HG03520 (cell line): ENCODE results near the gene SLC35E3.
"Not testable (repeated sequence)": the region's sequence is repeated elsewhere in the genome, so short reads cannot be mapped to it uniquely, and the experiment has no call there.

Experiments used
- ATAC-seq: cut with Tn5 transposase; IDR thresholded peaks from one replicate; pipeline ENCODE4 v1.9.1; 2021; ENCODE audit warnings: mild to moderate bottlenecking, moderate library complexity; ENCODE audit not compliant: unreplicated experiment

Gene SLC35E3

DNA sequence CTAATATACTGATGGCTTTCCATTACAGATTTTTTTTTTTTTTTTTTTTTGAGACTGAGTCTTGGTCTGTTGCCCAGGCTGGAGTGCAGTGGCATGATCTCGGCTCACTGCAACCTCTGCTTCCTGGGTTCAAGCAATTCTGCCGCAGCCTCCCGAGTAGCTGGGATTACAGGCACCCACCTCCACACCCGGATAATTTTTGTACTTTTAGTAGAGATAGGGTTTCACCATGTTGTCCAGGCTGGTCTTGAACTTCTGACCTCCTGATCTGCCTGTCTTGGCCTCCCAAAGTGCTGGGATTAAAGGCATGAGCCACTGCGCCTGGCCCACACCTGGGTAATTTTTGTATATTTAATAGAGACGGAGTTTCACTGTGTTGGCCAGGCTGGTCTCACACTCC, 65.6 kb downstream of the SLC35E3 start:
- not testable (repeated sequence) for ATAC-seq

DNA sequence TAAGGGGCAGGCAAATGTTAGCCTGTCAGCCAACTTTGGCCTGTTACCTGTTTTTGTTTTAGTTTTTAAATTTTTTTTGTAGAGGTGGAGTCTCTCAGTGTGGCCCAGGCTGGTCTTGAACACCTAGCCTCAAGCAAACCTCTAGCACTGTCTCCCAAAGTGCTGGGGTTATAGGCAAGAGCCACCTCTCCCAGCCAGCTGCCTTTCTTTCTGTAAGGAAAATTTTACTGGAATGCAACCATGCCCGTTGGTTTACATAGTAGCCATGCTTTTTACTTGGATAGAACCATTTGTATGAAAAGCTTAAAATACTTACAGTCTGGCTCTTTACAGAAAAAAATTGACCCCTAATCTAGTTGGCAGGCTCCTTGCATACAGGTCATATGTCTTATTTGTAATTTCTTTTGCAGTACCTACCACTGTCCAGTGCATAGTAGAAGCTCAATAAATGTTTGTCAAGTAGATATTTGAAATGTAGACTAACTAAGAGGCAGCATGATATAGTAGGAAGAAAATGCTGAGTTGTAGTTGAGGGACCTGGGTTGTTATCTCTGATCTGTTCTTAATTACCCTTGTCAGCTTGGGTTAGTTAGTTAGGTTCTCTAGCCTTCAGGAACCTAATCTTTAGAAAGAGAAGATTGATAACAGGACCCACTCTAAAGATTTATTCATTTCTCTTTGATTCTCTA, 66.7 kb downstream of the SLC35E3 start:
- no peak for ATAC-seq

DNA sequence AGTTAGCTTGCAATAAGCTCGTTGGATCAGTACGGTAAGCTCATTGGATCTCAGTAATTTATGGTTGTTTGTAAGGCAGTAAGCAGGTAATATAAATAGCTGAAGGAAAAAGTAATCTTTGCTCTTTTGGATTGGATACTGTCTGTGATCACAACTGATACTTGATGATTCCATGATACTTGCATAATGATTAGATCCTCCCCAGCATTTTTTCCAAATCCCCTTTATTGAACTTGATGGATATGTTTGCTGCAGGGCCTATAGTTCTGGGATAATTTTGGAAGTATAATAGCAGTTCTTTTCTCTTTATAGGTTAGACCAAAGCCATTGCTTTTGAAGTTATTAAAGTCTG, 67.2 kb downstream of the SLC35E3 start:
- no peak for ATAC-seq

DNA sequence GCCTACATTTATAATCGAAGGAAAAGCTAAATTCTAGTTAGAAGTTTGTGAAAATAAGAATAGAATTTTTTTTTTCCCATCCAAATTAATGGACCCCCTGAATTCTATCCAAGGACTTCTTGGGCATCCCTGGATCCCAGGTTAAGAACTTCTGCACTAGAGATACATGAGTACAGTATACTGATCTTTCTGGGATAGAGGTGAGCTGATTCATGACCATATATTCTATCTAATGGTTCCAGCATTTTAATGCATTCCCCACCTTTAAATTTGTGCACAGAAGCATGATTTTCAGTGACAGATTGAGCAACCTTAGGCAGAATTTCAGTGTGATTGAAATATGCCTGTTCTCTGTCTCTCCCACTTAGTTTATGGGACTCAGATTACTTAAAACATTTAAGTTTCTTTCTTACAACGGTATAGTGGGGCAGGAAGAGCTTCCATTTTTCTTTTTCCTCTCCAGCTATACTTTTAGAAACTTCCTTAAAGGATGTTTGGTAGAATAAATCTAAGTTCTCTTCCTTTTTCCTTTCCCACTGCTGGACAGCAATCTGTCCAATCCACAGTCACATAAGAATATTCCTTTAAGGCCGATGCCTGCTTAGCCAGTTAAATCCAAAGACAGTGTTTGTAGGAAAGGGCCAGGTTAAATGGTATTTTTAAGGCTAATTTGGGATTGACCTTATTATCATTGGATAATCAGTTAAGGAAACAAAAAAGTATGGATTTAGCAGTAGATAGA, 68.7 kb downstream of the SLC35E3 start:
- no peak for ATAC-seq

DNA sequence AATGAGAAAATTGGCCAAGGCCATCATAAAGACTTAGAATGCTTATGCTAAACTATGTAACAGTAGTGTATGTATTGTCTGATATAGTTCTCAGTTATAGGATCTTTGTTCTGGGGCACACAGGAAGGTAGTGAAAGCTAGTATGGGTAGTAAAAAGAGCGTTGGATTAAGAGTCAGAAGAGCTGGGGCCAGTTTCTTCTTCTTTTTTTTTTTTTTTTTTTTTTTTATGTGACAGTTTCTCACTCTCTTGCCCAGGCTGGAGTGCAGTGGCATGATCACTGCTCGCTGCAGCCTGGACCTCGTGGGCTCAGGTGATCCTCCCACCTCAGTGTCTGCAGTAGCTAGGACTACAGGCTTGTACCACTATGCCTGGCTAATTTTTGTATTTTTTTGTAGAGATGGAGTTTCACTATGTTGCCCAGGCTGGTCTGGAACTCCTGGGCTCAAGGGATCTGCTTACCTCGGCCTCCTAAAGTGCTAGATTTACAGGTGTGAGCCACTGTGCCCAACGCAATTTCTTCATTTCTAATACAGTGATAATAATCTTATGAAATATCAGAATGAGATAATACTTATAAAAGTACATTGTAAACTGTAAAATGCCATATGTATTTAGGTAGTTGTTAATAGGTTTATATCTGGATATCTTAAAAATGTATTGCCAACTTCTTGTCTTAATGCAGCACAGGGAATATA, 69.4 kb downstream of the SLC35E3 start:
- ATAC-seq = no peak

DNA sequence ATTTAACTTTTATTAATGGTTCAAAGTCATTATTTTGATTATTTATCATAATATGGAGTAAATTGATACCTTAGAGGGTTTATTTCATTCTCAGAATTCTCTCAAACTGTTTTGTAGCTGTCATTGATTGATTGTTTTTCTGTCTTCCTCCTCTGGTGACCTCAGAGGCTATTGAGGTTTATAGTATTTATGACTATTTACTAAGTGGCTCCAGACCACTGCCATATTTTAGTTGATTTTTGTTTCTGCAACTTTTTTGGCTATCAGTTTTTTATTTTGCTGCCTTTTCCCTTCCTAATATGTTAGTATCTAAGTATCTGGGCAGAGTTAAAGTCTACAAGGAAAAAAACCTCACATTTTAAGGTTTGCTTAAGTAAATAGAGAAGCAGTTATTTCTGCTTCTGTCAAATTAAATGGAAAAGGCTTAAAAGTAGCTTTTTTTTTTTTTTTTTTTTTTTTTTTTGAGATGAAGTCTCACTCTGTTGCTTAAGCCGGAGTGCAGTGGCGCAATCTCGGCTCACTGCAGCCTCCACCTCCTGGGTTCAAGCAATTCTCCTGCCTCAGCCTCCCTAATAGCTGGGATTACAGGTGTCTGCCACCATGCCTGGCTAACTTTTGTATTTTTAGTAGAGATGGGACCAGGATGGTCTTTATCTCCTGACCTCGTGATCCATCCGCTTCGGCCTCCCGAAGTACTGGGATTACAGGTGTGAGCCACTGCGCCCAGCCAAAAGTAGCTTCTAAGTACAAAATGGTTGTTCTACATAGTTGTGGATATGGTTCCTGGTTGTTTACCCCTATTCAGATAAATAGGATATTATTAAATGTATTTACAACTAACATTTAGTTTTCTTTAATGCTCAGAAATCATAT, 70.2 kb downstream of the SLC35E3 start:
- no peak for ATAC-seq

DNA sequence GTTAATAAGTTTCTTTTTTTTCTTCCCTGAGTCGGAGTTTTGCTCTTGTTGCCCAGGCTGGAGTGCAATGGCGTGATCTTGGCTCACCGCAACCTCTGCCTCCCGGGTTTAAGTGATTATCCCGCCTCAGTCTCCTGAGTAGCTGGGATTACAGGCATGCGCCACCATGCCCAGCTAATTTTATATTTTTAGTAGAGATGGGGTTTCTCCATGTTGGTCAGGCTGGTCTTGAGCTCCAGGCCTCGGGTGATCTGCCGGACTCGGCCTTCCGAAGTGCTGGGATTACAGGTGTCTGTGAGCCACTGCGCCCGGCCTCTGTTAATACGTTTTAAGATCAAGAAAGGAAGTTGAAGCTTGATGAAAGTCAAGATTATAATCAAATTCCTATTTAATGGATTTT, 73.5 kb downstream of the SLC35E3 start:
- ATAC-seq = not testable (repeated sequence)

DNA sequence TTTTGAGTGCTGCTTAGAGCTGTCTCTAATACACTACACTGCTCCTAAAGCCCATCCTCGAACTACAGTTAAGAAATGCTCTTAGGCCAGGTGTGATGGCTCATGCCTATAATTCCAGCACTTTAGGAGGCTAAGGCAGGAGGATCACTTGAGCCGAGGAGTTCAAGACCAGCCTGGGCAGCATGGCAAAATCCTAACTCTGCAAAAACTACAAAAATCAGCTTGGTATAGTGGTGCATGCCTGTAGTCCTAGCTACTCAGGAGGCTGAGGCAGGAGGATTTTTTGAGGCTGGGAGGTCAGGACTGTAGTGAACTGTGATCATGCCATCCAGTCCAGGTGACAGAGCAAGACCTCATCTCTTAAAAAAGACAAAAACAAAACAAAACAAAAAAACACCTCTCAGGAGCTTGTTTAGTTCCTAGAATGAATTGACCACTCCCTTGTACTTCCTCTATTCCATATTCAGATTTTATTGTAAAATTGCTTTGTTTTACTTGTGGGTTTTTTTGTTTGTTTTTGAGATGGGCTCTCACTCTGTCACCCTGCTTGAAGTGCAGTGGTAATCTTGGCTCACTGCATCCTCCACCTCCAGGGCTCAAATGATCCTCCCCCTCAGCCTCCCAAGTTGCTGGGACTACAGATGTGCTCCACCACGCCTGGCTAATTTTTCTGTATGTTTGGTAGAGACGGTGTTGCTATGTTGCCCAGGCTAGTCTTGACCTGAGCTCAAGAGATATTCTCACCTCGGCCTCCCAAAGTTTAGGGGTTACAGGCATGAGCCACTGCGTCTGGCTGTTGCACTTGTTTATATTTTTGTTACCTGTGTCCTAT, 75.6 kb downstream of the SLC35E3 start:
- ATAC-seq = no peak

DNA sequence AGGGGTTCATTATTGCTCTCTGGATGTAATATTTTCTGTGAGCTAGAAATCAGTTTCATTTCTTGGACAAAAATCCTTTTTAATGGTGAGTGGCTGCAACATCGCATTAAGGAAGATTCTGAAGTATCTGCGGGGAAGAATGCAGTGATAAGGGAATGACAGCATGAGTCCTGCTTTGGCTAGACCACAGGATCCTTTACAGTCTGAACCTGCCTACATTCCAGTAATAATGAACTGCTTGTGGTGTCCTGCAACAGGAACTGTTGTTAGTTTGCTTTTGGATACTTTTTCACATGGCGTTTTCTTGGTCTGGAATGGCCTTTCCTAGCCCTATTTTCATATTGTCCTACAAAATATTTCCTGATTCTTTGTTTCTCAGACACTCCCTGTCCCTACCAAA, 77.7 kb downstream of the SLC35E3 start:
- ATAC-seq = no peak

DNA sequence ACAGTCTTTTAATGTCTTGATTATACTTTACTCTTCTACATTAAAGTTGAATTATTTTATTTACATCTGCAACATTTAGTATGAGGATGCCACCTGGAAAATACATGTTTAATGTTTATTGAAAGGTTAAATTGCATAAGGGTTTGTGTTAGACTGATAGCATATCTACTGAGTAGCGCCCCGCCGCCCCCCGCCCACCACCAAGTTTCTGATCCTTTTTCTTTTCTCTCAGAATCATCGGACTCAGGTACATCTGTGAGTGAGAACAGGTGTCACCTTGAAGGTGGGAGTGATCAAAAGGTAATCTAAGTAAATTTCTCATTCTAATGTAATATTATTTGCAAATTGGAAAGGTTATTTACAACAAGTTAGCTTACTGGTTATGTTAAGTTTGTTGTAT, 78.2 kb downstream of the SLC35E3 start:
- no peak for ATAC-seq

DNA sequence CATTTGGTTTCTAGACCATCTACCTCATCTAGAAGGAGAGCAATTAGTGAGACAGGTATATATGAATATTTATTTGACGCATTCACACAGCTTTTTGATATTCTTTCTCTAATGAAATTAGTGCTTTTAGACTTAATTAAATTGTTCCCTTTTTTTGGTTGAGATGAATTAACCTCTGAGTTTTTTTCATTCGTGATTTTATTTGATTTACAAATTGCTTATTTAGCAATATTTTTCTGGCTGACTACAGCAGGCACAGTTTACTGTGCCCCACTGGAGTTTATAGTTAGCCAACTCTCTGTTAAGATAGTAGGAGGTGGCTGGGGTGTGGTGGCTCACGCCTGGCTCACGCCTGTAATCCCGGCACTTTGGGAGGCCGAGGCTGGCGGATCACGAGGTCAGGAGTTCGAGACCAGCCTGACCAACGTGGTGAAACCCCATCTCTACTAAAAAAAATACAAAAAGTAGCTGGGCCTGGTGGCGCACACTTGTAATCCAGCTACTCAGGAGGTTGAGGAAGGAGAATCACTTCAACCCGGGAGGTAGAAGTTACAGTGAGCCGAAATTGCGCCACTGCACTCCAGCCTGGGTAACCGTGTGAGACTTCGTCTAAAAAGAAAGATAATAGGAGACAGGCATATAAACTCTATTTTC, 78.7 kb downstream of the SLC35E3 start:
- no peak for ATAC-seq

DNA sequence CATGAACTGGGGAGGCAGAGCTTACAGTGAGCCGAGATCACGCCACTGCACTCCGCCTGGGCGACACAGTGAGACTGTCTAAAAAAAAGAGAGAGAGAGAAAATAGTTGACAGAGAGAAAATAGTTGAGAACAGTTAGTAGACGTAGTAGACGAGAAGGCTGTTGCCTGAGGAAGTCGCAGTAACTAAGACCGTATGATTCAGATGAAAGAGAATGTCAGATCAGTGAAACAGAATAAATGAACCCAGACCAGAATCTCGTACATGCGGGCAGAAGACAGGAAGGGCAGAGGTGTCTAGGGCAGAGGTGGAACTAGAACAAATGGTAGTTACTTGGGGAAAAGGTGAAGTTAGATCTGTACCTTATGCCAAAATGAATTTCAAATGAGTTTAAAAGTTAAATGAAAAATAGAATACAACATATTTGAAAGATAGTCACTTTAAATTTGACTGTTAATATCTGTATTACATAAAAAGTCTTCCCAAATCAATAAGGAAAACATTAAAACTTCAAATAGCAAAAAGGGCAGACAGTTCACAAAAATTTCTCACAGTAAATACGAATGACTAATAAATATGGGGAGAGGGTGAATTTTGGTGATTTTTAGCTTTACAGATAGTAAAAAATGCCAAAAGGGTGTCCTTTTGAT, 79.7 kb downstream of the SLC35E3 start:
- ATAC-seq = no peak

DNA sequence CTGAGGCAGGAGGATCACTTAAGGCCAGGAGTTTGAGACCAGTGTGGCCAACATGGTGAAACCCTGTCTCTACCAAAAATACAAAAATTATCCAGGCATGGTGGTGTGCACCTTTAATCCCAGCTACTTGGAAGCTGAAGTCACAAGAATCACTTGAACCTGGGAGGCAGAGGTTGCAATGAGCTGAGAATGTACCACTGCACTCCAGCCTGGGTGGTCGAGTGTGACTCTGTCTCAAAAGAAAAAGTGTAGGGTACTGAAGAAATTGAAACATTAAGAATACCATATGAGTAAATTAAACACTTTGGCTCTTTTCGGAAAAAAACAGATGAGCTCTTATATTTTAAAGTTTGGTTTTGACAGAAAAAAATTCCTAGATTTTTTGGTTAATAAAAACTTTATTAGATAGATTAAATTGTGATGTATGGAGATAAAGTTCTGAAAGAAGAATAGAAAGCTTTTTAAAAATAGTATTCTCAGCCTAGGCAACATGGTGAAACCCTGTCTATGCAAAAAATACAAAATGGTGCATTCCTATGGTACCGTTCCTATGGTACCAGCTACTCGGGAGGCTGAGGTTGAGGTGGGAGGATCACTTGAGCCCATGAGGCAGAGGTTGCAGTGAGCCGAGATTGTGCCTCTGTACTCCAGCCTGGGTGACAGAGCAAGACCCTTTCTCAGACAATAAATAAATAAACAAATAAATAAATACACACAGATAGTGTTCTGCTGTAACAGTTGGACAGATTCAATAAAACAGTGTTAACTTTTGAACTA, 82.1 kb downstream of the SLC35E3 start:
- ATAC-seq = no peak

DNA sequence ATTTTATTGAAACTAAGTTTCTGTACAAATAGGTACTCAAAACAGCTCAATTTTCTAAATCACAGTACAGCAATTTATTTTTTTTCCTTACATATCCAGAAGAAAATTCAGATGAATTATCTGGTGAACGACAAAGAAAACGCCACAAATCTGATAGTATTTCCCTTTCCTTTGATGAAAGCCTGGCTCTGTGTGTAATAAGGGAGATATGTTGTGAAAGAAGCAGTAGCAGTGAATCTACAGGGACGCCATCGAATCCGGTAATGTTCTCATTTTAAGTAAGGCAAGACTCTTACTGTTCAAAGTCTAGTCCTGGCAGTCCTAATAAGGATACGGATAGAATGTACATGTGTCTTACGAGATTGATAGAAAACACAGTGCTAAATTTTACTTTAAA, 82.7 kb downstream of the SLC35E3 start:
- ATAC-seq = no peak
